Left lobe of liver (tissue), 2 donors: ENCODE results near the gene GGA2. TPM values are rescaled to one million over a fixed set of nuclear protein-coding genes. Genes with fewer than 3 reads are reported as not detected.
A peak's percentile ranks its signal among the peaks of the same experiment; 100 is the strongest.
"Not testable (repeated sequence)": the region's sequence is repeated elsewhere in the genome, so short reads cannot be mapped to it uniquely, and the experiment has no call there.

Source experiments
- ATAC-seq: fragments of 200-7000 bp; cut with Tn5 transposase; one replicate; pipeline ENCODE4 v1.9.1; 2020; ENCODE audit warnings: mild to moderate bottlenecking, moderate library complexity
- DNase-seq: peaks from one replicate; pipeline ENCODE4 v3.0.0-alpha.2; 2020; ENCODE audit warnings: low spot score
- total RNA-seq: library from RNA; stranded (reverse); gene quantifications from one replicate; pipeline ENCODE4 v1.2.1, GENCODE V29; 2021
- donor health status: DM: no; HTN: no; CAD: no; lungs with moderate emphysema.
- donor health status: DM: no; HTN: yes; CAD: no.

GGA2 gene
- total RNA-seq, 1 donor from 2014 or later: 30.2 TPM

GRCh38 chr16:23524886-23525285, 14.6 kb upstream of the GGA2 start:
- DNase-seq (no peak), ATAC-seq (no peak)

GRCh38 chr16:23523876-23524385, 13.6 kb upstream of the GGA2 start:
- ATAC-seq (no peak), DNase-seq (no peak)

DNA sequence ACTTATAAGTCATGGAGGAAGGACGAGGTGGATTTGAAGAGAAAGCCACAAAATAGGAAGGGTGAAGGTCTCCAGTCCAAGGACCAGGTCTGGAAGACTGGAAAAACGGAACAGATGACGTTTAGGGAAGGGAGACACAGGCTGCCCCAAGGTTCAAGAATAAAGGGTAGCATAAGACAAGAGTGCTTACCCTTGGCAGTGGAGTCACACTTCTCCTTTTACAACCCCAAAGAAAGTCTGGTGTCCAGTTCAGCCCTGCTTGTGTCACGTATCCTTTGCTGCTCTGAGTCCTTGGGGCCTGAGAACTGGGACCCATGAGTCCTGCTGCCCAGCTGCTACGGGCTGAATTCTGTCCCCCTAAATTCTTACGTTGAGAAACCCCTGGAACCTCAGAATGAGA, 13.0 kb upstream of the GGA2 start:
- DNase-seq (no peak), ATAC-seq (peak; percentile 54)

- DNase-seq (no peak), ATAC-seq (no peak)
Observed at GRCh38 chr16:23521965-23522364, 11.7 kb upstream of the GGA2 start.

DNA sequence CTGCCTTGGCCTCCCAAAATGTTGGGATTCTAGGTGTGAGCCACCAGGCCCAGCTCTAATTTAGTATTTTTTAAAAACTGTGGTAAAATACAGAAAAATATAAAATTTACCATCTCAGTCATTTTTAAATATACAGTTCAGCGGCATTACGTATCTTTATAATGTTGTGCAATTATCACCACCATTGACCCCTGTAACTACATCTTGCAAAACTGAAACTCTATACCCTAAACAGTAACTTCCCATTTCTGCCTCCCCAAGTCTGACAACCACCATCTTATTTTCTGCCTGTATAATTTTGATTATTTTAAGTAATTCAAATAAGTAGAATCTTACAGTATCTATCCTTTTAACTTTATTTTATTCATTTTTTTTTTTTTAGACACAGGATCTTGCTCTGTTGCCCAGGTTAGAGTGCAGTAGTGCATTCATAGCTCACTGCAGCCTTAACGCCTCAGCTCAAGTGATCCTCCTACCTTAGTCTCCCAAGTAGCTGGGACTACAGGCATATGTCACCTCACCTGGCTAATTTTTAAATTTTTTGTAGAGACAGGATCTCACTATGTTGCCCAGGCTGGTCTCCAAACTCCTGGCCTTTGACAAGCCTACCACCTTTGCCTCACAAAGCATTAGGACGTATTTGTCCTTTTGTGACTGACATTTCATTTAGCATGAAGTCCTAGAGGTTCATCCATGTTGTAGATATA, 10.9 kb upstream of the GGA2 start:
- ATAC-seq (no peak), DNase-seq (no peak)

GRCh38 chr16:23520500-23520899, 10.2 kb upstream of the GGA2 start:
- ATAC-seq: no peak

DNA sequence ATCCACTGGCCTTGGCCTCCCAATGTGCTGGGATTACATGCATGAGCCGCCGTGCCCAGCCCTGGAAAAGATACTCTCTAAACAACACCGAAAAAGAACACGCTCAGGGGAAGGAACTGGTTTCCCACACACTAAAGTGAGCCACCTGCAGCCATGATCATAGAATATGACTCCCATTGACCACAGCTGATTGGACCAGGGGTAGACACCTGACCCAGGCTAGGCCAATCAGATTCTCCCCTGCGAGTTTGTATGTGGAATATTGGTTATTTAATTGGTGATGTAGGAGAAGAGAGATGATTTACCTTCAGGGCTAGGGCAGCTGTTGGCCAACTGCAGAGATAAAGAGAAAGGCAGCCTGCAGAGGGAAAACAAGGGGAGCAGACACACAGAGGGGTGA, 9.0 kb upstream of the GGA2 start:
- DNase-seq: no peak
- no peak for ATAC-seq

More at GRCh38 chr16:23520500-23520899, 10.2 kb upstream of the GGA2 start:
- no peak for DNase-seq

- ATAC-seq (no peak), DNase-seq (no peak)
Observed at GRCh38 chr16:23518435-23518891, 8.2 kb upstream of the GGA2 start.

- DNase-seq: no peak
- ATAC-seq: no peak
Observed at GRCh38 chr16:23516366-23517137, 6.3 kb upstream of the GGA2 start.

- DNase-seq (no peak), ATAC-seq (no peak)
Observed at GRCh38 chr16:23515881-23516280, 5.6 kb upstream of the GGA2 start.

- ATAC-seq (no peak), DNase-seq (no peak)
Observed at GRCh38 chr16:23514381-23515152, 4.3 kb upstream of the GGA2 start.

GRCh38 chr16:23512168-23512695, 1.9 kb upstream of the GGA2 start:
- no peak for DNase-seq
- no peak for ATAC-seq

- ATAC-seq (no peak), DNase-seq (no peak)
Observed at GRCh38 chr16:23511731-23512130, 1.4 kb upstream of the GGA2 start.

DNA sequence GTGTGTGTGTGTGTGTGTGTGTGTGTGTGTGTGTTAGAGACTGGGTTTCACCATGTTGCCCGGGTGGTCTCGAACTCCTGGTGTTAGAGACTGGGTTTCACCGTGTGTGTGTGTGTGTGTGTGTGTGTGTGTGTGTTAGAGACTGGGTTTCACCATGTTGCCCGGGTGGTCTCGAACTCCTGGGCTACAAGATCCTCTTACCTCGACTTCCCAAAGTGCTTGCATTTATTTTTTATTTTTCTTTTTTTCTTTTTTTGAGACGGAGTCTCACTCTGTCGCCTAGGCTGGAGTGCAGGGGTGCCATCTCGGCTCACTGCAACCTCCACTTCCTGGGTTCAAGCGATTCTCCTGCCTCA, 599 bp upstream of the GGA2 start:
- not testable (repeated sequence) for DNase-seq, ATAC-seq

- peak; percentile 31 for ATAC-seq
- DNase-seq: no peak
Observed at GRCh38 chr16:23509782-23510163, 521 bp downstream of the GGA2 start.

DNA sequence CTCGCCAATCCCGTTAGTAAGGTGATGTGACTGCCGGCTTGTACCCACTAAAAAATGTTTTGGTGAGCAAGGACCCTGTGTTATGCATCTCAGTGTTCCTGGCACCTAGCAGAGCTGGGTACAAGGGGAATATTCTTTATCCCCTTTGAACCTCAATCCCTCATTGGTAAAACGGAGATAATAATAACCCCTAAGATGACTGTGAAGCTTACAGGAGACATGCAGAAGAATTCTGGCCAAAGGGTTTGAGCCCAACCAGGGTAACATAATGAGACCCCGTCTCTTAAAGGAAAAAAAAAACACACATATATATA, 896 bp downstream of the GGA2 start:
- DNase-seq: no peak

GRCh38 chr16:23508589-23509440, 1.5 kb downstream of the GGA2 start:
- ATAC-seq: no peak
- no peak for DNase-seq

More for the DNA sequence above, 896 bp downstream of the GGA2 start:
- no peak for ATAC-seq

DNA sequence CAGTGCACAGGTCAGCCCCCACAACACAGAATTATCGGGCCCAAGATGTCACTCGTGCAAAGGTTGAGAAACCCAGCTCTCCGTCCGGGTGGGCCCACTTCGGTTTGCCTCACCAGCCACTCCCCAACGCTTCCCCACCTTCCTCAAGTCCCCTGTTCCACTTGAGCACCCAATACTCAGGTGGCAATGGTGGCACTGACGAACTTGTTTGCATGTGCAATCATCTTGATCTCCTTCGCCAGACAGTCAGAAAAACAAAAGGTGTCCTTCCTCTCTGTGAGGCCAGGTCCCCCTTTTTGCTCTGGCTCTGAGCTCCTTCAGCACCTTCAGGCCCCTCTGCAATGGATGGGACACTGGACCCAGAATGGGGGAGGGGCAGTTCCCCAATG, 3.7 kb downstream of the GGA2 start:
- ATAC-seq: no peak
- DNase-seq: no peak

DNA sequence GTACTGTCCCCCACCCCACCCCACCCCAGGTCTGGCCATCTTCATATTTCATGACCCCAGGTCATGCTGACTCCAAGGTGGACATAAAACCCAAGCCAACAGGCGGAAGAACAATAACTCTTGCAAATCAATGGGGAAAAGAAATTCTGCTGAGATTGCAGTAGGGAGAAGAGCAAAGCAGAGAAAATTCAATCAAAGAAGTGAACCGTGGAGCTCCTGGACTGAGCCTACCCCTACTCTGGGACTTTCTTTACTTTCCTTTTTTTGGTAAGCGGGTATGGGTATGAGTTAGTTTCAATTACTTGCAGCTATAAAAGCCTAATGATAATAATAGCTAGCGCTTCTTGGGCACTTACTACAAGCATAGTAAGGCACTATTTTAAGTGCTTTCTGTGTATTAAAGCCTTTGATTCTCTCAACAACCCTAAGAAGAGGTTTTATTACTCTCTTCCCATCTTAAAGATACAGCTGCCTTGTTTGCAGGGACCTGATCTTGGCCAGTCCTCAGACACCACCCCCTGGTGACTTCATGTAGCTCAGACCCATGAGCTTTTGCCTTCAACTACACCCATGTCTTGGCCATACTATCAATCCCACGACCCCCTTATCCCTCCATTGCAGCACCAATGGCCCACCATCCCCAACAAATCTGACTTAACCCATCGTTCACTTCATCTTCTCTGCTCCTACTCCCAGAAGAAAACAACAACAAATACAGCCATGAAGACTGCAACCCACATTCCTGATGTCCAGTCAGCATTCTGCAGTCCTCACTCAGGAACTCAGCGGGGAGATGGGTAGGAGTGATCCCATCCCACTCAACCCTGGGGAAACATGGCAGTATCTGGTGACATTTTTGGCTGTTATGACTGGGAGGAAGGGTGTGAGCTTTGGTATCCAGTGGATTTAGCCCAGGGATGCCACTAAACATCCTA, 4.4 kb downstream of the GGA2 start:
- DNase-seq (no peak), ATAC-seq (no peak)
